ENCODE data around the gene OR5A2. TPM values are rescaled to one million over a fixed set of nuclear protein-coding genes. Genes with fewer than 3 reads are reported as not detected.
"Not testable (repeated sequence)": the region's sequence is repeated elsewhere in the genome, so short reads cannot be mapped to it uniquely, and the experiment has no call there.

OR5A2 gene
- total RNA-seq, 6 experiments from 2014 or later, result not detected

DNA sequence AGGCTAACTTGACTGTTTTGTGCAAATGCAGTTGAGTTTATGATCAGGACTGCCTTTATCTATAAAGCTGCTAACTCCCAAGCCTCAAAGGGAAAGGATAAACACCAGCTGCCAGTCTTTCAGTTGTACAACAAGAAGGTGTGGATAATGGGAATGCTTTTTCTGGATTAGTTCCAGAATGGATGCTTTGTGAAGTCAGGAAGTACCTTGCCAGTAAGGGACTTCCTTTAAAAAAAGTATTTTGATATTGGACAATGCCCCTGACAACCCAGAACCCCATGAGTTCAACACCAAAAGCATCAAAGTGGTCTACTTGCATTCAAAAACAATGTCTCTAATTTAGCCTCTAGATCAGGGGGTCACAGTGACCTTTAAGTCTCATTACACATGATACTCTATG lies 32.0 kb downstream of the OR5A2 start:
- DNase-seq (no peak), ATAC-seq (no peak)
- H3K36me3 ChIP-seq, result no peaks in the 10 kb centered on the region
- H3K9me3 ChIP-seq, result no peaks in the 10 kb centered on the region
- no peak overlapping the region for H3K27ac ChIP-seq
- H3K27me3 ChIP-seq, result no peaks in the 10 kb centered on the region
- no peak for TF ChIP-seq POLR2A (IDR thresholded peaks at IDR 0.05)
- TF ChIP-seq, protein P1, sequence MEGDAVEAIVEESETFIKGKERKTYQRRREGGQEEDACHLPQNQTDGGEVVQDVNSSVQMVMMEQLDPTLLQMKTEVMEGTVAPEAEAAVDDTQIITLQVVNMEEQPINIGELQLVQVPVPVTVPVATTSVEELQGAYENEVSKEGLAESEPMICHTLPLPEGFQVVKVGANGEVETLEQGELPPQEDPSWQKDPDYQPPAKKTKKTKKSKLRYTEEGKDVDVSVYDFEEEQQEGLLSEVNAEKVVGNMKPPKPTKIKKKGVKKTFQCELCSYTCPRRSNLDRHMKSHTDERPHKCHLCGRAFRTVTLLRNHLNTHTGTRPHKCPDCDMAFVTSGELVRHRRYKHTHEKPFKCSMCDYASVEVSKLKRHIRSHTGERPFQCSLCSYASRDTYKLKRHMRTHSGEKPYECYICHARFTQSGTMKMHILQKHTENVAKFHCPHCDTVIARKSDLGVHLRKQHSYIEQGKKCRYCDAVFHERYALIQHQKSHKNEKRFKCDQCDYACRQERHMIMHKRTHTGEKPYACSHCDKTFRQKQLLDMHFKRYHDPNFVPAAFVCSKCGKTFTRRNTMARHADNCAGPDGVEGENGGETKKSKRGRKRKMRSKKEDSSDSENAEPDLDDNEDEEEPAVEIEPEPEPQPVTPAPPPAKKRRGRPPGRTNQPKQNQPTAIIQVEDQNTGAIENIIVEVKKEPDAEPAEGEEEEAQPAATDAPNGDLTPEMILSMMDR (IDR thresholded peaks at IDR 0.05), result no peak
- no peaks in the 10 kb centered on the region for H3K4me1 ChIP-seq
- H3K4me3 ChIP-seq, result no peak overlapping the region
- intact Hi-C loops (cut with DNase I), result no loop called here

DNA sequence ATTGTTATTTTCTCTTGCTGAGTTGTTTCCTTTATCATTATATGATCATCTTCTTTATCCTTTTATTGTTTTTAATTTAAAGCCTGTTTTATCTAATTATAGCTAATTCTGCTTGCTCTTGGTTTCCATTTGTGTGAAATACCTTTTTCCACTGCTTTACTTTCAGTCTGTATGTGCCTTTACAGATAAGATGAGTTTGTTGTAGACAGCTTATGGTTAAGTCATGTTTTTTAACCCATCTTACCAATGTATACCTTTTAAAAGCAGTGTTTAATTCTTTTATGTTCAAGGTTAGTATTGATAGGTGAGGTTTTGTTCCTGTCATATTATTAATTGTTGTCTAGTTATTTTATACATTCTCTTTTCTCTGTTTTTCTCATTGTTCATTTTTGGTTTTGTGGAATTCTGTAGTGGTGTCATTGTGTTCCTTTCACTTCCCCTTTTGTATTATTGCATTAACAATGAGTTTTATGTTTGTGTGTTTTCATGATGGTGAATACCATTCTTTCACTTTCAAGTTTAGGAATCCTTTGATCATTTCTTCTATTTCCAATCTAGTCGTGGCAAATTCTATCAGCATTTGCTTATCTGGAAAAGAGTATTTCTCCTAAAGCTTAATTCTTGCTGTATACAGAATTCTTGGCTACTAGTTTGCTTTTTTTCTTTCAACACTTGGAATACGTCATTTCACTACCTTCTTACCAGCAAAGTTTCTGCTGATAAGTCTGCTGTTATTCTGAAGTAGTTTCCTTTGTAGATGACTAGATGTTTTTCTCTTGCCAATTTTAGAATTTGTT lies 45.8 kb downstream of the OR5A2 start:
- intact Hi-C loops (cut with DNase I), result no loop called here
- H3K4me1 ChIP-seq, result no peaks in the 10 kb centered on the region
- 47% methylated on average over 2 of the region's 2 CpGs for WGBS (ENCODE audit: insufficient coverage, low coverage, low lambda C conversion rate, missing lambda C conversion rate)

DNA sequence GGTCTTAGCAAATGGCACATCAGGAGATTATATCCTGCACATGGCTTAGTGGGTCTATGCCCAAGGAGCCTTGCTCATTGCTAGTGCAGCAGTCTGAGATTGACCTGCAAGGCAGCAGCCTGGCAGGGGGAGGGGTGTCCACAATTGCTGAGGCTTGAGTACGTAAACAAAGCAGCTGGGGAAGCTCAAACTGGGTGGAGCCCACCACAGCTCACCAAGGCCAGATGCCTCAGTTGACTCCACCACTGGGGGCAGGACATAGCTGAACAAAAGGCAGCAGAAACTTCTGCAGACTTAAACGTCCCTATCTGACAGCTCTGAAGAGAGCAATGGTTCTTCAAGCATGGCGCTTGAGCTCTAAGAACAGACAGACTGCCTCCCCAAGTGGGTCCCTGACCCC lies 53.9 kb downstream of the OR5A2 start:
- H3K27me3 ChIP-seq; H3K36me3 ChIP-seq; H3K4me3 ChIP-seq; ATAC-seq; H3K4me1 ChIP-seq; intact Hi-C loops (cut with DNase I); DNase-seq; H3K27ac ChIP-seq; H3K9me3 ChIP-seq: not testable (repeated sequence)
- 33% methylated on average over 1 of the region's 3 CpGs for WGBS (ENCODE audit: insufficient coverage, low coverage, low lambda C conversion rate, missing lambda C conversion rate)

More for the DNA sequence above, 45.8 kb downstream of the OR5A2 start:
- H3K27ac ChIP-seq, result no peak overlapping the region
- H3K27me3 ChIP-seq, result no peaks in the 10 kb centered on the region
- no peak for ATAC-seq
- DNase-seq, result no peak
- H3K4me3 ChIP-seq, result no peak overlapping the region
- H3K36me3 ChIP-seq, result no peaks in the 10 kb centered on the region
- no peak for TF ChIP-seq POLR2A (IDR thresholded peaks at IDR 0.05)
- TF ChIP-seq, protein P1 (IDR thresholded peaks at IDR 0.05), result no peak
- H3K9me3 ChIP-seq, result no peaks in the 10 kb centered on the region

DNA sequence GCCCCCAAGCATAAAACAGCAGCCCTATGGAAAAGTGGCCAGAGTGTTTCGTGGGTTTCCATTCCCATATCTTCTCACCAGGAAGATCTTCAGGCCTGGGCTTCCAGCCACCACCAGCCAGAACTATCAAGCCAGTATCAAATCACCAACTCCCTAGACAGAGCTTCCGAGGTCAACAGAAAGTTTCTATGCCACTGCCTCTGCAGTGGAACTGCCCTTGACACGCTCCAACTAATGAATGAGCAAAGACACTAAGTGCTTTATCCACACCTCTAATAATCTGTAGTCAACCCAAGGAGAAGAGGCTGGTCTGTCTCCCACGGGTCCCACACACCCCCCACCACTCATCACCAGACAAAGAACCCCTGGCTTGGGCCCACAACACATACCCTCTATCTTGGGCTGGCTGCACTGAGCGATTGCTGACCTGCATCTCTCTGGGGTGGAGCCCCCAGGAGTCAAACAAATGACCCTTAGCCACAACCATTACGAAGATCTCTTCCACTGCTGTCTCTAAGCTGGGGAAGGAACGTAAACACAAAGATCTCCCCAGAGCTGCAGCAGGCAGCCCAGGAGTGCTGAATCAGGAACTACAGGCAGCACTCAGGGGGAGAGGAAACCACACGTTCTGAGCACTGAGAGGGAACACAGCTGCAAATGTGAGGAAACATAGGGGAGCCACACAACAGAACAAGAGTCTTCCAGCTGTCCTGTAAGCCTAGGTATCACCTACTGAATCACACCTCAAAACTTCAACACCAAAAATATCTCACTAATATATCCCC lies 57.8 kb downstream of the OR5A2 start:
- Histone ChIP-seq H3K36me3 (no peaks in the 10 kb centered on the region), H3K4me3 (no peak overlapping the region), H3K27me3 (no peaks in the 10 kb centered on the region), H3K4me1 (no peaks in the 10 kb centered on the region), H3K27ac (no peak overlapping the region), H3K9me3 (no peaks in the 10 kb centered on the region)
- ATAC-seq, result peak in 1 of 4 donors; percentile 39
- intact Hi-C loops (cut with DNase I), result no loop called here
- no peak for TF ChIP-seq POLR2A (IDR thresholded peaks at IDR 0.05)
- TF ChIP-seq, protein P1 (IDR thresholded peaks at IDR 0.05), result no peak
- 23% methylated on average over 4 of the region's 8 CpGs for WGBS (ENCODE audit: insufficient coverage, low coverage, low lambda C conversion rate, missing lambda C conversion rate)
- DNase-seq, result no peak

Other genes starting within 250 kb of the OR5A2 start
- 10 to 100 TPM in 2 of 6 experiments, 1 to 10 TPM in 4; 5.6 to 22.6 (median 7.4) TPM for gene MPEG1, start 213.5 kb downstream of the OR5A2 start, total RNA-seq
- gene OR5AN1, start 67.5 kb downstream of the OR5A2 start, total RNA-seq, result under 1 TPM in 2 of 6 experiments, not detected in 4; 0.02 to 0.07 TPM
- gene OR5A1, start 10.1 kb upstream of the OR5A2 start, total RNA-seq, result not detected
- gene OR4D6, start 30.5 kb upstream of the OR5A2 start, total RNA-seq, result not detected
- not detected for gene OR4D10, start 46.9 kb upstream of the OR5A2 start, total RNA-seq
- not detected for gene OR4D11, start 77.2 kb upstream of the OR5A2 start, total RNA-seq
- gene OR4D9, start 85.1 kb upstream of the OR5A2 start, total RNA-seq, result not detected
- gene OSBP, start 189.4 kb upstream of the OR5A2 start, total RNA-seq, result 10 to 100 TPM; 44.9 to 65.4 (median 52.4) TPM
- 10 to 100 TPM; 13.8 to 27.6 (median 21.1) TPM for gene PATL1, start 242.6 kb upstream of the OR5A2 start, total RNA-seq